CD4-positive, alpha-beta T cell treated with Interleukin-2 at 100 ng/mL for 4 hours (primary cell): ENCODE results near the gene NXPH3.
"Not testable (repeated sequence)": the region's sequence is repeated elsewhere in the genome, so short reads cannot be mapped to it uniquely, and the experiment has no call there.

Experiments used
- DNase-seq: peaks from one replicate; pipeline ENCODE4 v3.0.0-alpha.2; 2020; ENCODE audit warnings: low spot score

Gene NXPH3

GRCh38 chr17:49575679-49576087 is at the start of gene NXPH3:
TSS of gene NXPH3 (plus strand) at chr17:49575871. CDS start at chr17:49576220, 349 bp downstream.
- peak; percentile 59 for DNase-seq

GRCh38 chr17:49527927-49528651 is 47.6 kb upstream of the NXPH3 start:
- DNase-seq, result no peak

- no peak for DNase-seq
Observed at GRCh38 chr17:49528966-49529365, 46.7 kb upstream of the NXPH3 start.

GRCh38 chr17:49530118-49530517 is 45.6 kb upstream of the NXPH3 start:
- DNase-seq, result no peak

GRCh38 chr17:49543860-49544259 is 31.8 kb upstream of the NXPH3 start:
- no peak for DNase-seq

GRCh38 chr17:49545007-49545660 is 30.5 kb upstream of the NXPH3 start:
- no peak for DNase-seq

- no peak for DNase-seq
Observed at GRCh38 chr17:49545806-49546545, 29.7 kb upstream of the NXPH3 start.

GRCh38 chr17:49546546-49547535 is 28.8 kb upstream of the NXPH3 start:
- no peak for DNase-seq

GRCh38 chr17:49547566-49547965 is 28.1 kb upstream of the NXPH3 start:
- DNase-seq, result no peak

GRCh38 chr17:49548051-49548505 is 27.6 kb upstream of the NXPH3 start:
- no peak for DNase-seq

- DNase-seq, result no peak
Observed at GRCh38 chr17:49548506-49549310, 27.0 kb upstream of the NXPH3 start.

GRCh38 chr17:49549311-49549605 is 26.4 kb upstream of the NXPH3 start:
- no peak for DNase-seq

GRCh38 chr17:49549691-49550678 is 25.7 kb upstream of the NXPH3 start:
- no peak for DNase-seq

- DNase-seq, result not testable (repeated sequence)
Observed at GRCh38 chr17:49550764-49551163, 24.9 kb upstream of the NXPH3 start.

GRCh38 chr17:49551221-49552069 is 24.2 kb upstream of the NXPH3 start:
- no peak for DNase-seq

- DNase-seq, result no peak
Observed at GRCh38 chr17:49552070-49552751, 23.5 kb upstream of the NXPH3 start.

GRCh38 chr17:49553676-49554335 is 21.9 kb upstream of the NXPH3 start:
- DNase-seq, result no peak
